ENCODE results near the gene EHMT2. TPM values are rescaled to one million over a fixed set of nuclear protein-coding genes. Genes with fewer than 3 reads are reported as not detected.

EHMT2 gene
- total RNA-seq, 3 donors from 2014 or later (not counting 1 experiment from before 2014, with no cell fraction given), result 49.3 to 56.6 (median 55.8) TPM

DNA sequence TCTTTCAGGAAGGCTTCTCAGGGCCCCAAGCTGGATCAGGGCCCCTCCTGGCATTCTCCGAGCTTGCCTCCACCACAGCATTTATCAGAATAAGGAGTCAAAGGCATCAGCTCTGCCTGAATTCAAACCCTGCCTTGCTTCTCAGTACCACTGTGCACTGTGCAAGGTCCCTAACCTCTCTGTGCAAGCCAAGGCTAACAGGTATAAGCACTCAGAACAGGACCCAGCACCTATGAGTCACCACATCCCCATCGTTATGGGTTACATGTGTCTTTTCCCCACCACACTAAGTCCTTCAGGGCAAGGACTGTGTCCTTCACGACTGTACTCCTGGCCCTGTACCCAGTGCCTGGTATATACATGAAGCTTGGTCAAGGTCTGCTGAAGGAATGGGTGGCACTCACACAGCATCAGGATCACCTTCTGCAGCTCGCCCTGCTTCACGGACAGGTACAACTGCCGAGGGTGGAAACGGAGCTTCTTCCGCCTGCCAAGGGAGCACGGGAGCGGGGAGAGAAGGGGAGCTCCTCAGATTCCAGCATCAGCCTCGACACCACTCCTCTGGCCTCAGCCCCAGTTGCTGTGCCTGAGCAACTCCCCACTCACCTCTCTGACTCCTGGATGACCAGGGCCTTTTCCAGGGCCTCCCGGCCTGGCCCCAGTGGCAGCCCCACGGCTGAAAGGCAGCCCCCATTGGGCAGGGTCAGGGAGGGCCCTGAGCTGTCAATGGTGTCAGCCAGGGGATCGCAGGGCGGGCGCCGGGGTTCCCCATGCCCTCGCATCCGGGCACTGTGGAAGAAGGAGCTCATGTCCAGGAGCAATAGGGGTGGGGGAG, 10.1 kb downstream of the EHMT2 start:
- ATAC-seq (no peak), DNase-seq (no peak)
- Histone ChIP-seq H3K27ac (ENCODE audit: low read length) (no peak overlapping the region), H3K9me3 (ENCODE audit: control insufficient read depth, insufficient read depth, low read length) (no peaks in the 10 kb centered on the region), H3K4me3 (ENCODE audit: low read length) (no peak overlapping the region), H3K27me3 (ENCODE audit: control insufficient read depth, insufficient read depth, low read length) (no peaks in the 10 kb centered on the region), H3K36me3 (ENCODE audit: control insufficient read depth, insufficient read depth, low read length) (peaks cover 69% of the 10 kb centered on the region), H3K4me1 (ENCODE audit: control insufficient read depth, insufficient read depth, low read length) (no peaks in the 10 kb centered on the region)
- WGBS (ENCODE audit: insufficient coverage), result 96% methylated on average over 19 of the region's 19 CpGs
- intact Hi-C loops (cut with micrococcal nuclease), result no loop called here
- H3K27ac Mint-ChIP-seq, result no peak overlapping the region
- TF ChIP-seq, protein P1, sequence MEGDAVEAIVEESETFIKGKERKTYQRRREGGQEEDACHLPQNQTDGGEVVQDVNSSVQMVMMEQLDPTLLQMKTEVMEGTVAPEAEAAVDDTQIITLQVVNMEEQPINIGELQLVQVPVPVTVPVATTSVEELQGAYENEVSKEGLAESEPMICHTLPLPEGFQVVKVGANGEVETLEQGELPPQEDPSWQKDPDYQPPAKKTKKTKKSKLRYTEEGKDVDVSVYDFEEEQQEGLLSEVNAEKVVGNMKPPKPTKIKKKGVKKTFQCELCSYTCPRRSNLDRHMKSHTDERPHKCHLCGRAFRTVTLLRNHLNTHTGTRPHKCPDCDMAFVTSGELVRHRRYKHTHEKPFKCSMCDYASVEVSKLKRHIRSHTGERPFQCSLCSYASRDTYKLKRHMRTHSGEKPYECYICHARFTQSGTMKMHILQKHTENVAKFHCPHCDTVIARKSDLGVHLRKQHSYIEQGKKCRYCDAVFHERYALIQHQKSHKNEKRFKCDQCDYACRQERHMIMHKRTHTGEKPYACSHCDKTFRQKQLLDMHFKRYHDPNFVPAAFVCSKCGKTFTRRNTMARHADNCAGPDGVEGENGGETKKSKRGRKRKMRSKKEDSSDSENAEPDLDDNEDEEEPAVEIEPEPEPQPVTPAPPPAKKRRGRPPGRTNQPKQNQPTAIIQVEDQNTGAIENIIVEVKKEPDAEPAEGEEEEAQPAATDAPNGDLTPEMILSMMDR (IDR thresholded peaks at IDR 0.05), result no peak
- no peak overlapping the region for H3K4me3 Mint-ChIP-seq
- H3K9me3 Mint-ChIP-seq, result no peaks in the 10 kb centered on the region
- H3K36me3 Mint-ChIP-seq, result peaks cover 14% of the 10 kb centered on the region
- no peaks in the 10 kb centered on the region for H3K27me3 Mint-ChIP-seq (ENCODE audit: low read depth in 2 of 2)
- H3K4me1 Mint-ChIP-seq, result peaks cover 0 to 6% of the 10 kb centered on the region in 2 donors

- no peak for DNase-seq
- peaks cover 17% of the 10 kb centered on the region for H3K36me3 Mint-ChIP-seq
- H3K4me1 Mint-ChIP-seq, result no peaks in the 10 kb centered on the region
- Histone ChIP-seq H3K36me3 (ENCODE audit: control insufficient read depth, insufficient read depth, low read length) (peaks cover 70% of the 10 kb centered on the region), H3K27ac (ENCODE audit: low read length) (no peak overlapping the region), H3K4me3 (ENCODE audit: low read length) (no peak overlapping the region), H3K9me3 (ENCODE audit: control insufficient read depth, insufficient read depth, low read length) (no peaks in the 10 kb centered on the region), H3K4me1 (ENCODE audit: control insufficient read depth, insufficient read depth, low read length) (no peaks in the 10 kb centered on the region), H3K27me3 (ENCODE audit: control insufficient read depth, insufficient read depth, low read length) (no peaks in the 10 kb centered on the region)
- no peak for ATAC-seq
- TF ChIP-seq, protein P1 (IDR thresholded peaks at IDR 0.05), result no peak
- H3K4me3 Mint-ChIP-seq, result no peak overlapping the region
- intact Hi-C loops (cut with micrococcal nuclease), result no loop called here
- H3K27ac Mint-ChIP-seq, result no peak overlapping the region
- 97% methylated on average over 18 of the region's 18 CpGs for WGBS (ENCODE audit: insufficient coverage)
- H3K9me3 Mint-ChIP-seq, result no peaks in the 10 kb centered on the region
- no peaks in the 10 kb centered on the region for H3K27me3 Mint-ChIP-seq (ENCODE audit: low read depth in 2 of 2)
These were observed 10.9 kb downstream of the EHMT2 start for GRCh38 chr6:31886541-31886991.

DNA sequence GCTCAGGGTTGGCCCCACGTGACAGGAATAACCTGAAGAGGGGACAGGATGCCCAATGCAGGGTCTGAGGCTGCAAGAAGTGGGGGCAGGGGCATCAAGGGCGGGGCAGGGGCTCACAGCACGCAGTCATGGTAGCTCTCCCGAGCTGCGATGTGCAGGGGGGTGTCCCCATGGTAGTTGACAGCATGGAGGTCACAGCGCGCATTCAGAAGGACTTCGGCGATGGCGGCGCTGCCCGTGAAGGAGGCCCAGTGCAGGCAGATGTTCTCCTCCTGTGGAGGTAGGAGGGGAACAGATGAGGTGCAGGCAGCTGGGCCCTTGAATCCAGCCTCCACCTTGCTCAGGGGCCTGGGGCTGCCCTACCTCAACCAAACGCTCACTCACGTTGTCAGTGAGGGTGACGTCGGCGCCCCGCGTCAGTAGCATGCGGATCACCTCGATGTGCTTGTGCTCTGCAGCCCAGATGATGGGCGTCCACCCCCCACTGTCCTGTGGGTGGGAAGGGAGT, 12.9 kb downstream of the EHMT2 start:
- Histone ChIP-seq H3K4me1 (ENCODE audit: control insufficient read depth, insufficient read depth, low read length) (no peaks in the 10 kb centered on the region), H3K9me3 (ENCODE audit: control insufficient read depth, insufficient read depth, low read length) (no peaks in the 10 kb centered on the region), H3K36me3 (ENCODE audit: control insufficient read depth, insufficient read depth, low read length) (peaks cover 78% of the 10 kb centered on the region), H3K27me3 (ENCODE audit: control insufficient read depth, insufficient read depth, low read length) (no peaks in the 10 kb centered on the region), H3K27ac (ENCODE audit: low read length) (no peak overlapping the region), H3K4me3 (ENCODE audit: low read length) (no peak overlapping the region)
- Mint-ChIP-seq H3K27me3 (ENCODE audit: low read depth in 2 of 2) (no peaks in the 10 kb centered on the region), H3K36me3 (peaks cover 17% of the 10 kb centered on the region), H3K4me1 (peaks cover 0 to 5% of the 10 kb centered on the region in 2 donors), H3K27ac (no peak overlapping the region), H3K9me3 (no peaks in the 10 kb centered on the region), H3K4me3 (no peak overlapping the region)
- WGBS (ENCODE audit: insufficient coverage), result 98% methylated on average over 22 of the region's 22 CpGs
- TF ChIP-seq, protein P1 (IDR thresholded peaks at IDR 0.05), result no peak
- intact Hi-C loops (cut with micrococcal nuclease), result no loop called here
- no peak for ATAC-seq
- no peak for DNase-seq

All from natural killer cell (primary cell).